ENCODE data around the gene VPS37B.
A peak's percentile ranks its signal among the peaks of the same experiment; 100 is the strongest.
"Not testable (repeated sequence)": the region's sequence is repeated elsewhere in the genome, so short reads cannot be mapped to it uniquely, and the experiment has no call there.

Gene VPS37B

GRCh38 chr12:122880155-122880667, 15.7 kb downstream of the VPS37B start:
- H3K27me3 Mint-ChIP-seq (ENCODE audit: low read depth, poor library complexity), result peaks cover 10% of the 10 kb centered on the region
- peak overlapping the region; percentile 14 for H3K4me3 Mint-ChIP-seq
- H3K36me3 Mint-ChIP-seq (ENCODE audit: low read depth), result peaks cover 5% of the 10 kb centered on the region
- no peak for DNase-seq
- peak overlapping the region; percentile 93 for H3K27ac Mint-ChIP-seq
- H3K9me3 Mint-ChIP-seq, result no peaks in the 10 kb centered on the region
- TF ChIP-seq CTCF (IDR thresholded peaks at IDR 0.05), result no peak
- H3K4me1 Mint-ChIP-seq, result peaks cover 63% of the 10 kb centered on the region

DNA sequence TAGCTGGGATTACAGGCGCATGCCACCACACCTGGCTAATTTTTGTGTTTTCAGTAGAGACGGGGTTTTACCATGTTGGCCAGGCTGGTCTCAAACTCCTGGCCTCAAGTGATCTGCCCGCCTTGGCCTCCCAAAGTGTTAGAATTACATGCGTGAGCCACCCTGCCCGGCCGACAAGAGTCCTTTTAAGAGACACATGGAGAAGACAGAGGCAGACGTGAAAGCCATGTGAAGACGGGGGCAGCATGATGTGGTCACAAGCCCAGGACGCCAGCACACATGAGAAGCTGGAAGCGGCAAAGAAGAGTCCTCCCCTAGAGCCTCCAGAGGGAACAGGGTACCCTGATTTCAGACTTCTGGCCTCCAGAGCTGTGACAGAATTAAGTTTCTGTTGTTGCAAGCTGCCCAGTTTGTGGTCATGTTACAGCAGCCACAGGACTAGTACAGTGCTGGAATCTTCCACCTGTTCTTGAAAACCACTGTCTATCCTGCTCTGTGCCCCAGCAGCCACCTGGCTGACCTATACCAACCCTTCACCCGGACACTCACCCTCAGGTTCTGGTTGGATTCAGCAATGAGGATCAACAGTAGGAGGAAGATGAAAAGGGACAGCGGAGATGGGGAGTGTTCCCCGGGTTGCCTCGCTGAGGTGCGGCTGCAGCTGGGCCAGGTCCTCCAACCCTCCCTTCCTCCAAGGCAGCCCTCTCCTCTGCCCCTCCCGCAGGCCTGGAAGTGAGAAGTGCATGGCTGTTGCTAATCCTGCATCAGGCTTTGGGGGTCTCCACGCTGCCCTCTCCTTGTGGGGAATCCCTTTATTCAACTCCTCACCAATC, 16.9 kb downstream of the VPS37B start:
- peaks cover 5% of the 10 kb centered on the region for H3K36me3 Mint-ChIP-seq (ENCODE audit: low read depth)
- no peak overlapping the region for H3K4me3 Mint-ChIP-seq
- no peak for DNase-seq
- peaks cover 17% of the 10 kb centered on the region for H3K27me3 Mint-ChIP-seq (ENCODE audit: low read depth, poor library complexity)
- H3K9me3 Mint-ChIP-seq, result no peaks in the 10 kb centered on the region
- no peak for TF ChIP-seq CTCF (IDR thresholded peaks at IDR 0.05)
- peak overlapping the region; percentile 30 for H3K27ac Mint-ChIP-seq
- H3K4me1 Mint-ChIP-seq, result peaks cover 59% of the 10 kb centered on the region

DNA sequence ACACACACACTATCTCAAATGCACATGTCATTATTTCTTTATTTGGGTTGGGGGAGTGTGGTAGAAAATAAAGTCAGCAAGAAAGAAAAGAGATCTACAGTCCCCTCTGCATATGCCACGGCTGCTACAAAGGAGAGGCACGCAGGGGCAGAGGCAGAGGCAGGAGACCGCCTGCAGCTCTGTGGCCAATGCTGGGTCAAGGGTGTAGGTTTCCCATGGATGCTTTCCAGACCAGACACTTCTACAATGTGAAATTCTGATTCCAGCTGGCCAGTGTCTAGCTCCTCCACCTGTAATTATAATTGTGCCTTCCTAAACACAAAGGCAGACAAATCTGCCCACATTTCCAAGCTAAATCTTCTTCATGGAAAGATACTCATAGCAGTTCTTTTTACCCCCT, 19.2 kb downstream of the VPS37B start:
- no peaks in the 10 kb centered on the region for H3K36me3 Mint-ChIP-seq (ENCODE audit: low read depth)
- no peak overlapping the region for H3K27ac Mint-ChIP-seq
- no peak overlapping the region for H3K4me3 Mint-ChIP-seq
- peaks cover 71% of the 10 kb centered on the region for H3K4me1 Mint-ChIP-seq
- no peak for TF ChIP-seq CTCF (IDR thresholded peaks at IDR 0.05)
- H3K9me3 Mint-ChIP-seq, result no peaks in the 10 kb centered on the region
- DNase-seq, result no peak
- H3K27me3 Mint-ChIP-seq (ENCODE audit: low read depth, poor library complexity), result peaks cover 21% of the 10 kb centered on the region

DNA sequence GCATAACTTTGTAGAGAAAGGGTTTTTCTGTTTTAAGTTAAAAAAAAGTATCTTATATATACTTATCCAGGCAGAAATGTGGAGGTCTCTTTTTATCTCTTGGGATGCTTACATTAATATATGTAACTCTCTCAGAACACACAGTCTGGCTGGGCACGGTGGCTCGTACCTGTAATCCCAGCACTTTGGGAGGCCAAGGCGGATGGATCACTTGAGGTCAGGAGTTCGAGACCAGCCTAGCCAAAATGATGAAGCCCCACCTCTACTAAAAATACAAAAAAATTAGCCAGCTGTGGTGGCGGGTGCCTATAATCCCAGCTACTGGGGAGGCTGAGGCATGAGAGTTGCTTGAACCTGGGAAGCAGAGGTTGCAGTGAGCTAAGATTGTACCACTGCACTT, 19.6 kb downstream of the VPS37B start:
- DNase-seq; H3K27ac Mint-ChIP-seq; H3K9me3 Mint-ChIP-seq; H3K4me3 Mint-ChIP-seq; H3K36me3 Mint-ChIP-seq (ENCODE audit: low read depth): not testable (repeated sequence)
- H3K4me1 Mint-ChIP-seq, result peaks cover 71% of the 10 kb centered on the region
- H3K27me3 Mint-ChIP-seq (ENCODE audit: low read depth, poor library complexity), result peaks cover 21% of the 10 kb centered on the region

GRCh38 chr12:122875590-122876220, 20.2 kb downstream of the VPS37B start:
- H3K4me3 Mint-ChIP-seq, result no peak overlapping the region
- TF ChIP-seq CTCF (IDR thresholded peaks at IDR 0.05), result no peak
- no peak for DNase-seq
- peaks cover 21% of the 10 kb centered on the region for H3K27me3 Mint-ChIP-seq (ENCODE audit: low read depth, poor library complexity)
- H3K36me3 Mint-ChIP-seq (ENCODE audit: low read depth), result peaks cover 2% of the 10 kb centered on the region
- H3K27ac Mint-ChIP-seq, result no peak overlapping the region
- peaks cover 71% of the 10 kb centered on the region for H3K4me1 Mint-ChIP-seq
- no peaks in the 10 kb centered on the region for H3K9me3 Mint-ChIP-seq

DNA sequence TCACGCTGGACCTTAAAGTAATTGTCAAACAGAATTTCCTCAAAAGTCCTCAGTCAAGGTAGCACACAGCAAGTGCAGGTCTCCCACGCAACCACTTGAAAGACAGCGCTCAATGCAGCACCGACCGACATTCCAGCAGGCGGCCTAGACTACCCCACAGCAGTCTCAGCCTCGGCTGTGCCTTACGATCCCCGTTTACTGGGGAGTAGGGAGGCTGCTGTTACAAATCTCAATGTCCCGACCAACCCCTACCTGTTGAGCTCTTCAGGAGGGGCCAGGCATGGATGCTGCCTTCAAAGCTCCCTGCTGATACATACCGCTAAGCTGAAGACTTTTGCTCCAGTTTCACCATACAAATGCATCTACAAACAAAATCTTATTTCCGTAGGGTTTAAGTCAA, 21.8 kb downstream of the VPS37B start:
- Mint-ChIP-seq H3K4me3 (no peak overlapping the region), H3K36me3 (ENCODE audit: low read depth) (peaks cover 19% of the 10 kb centered on the region), H3K4me1 (peaks cover 55% of the 10 kb centered on the region), H3K9me3 (no peaks in the 10 kb centered on the region), H3K27ac (no peak overlapping the region), H3K27me3 (ENCODE audit: low read depth, poor library complexity) (peaks cover 21% of the 10 kb centered on the region)
- no peak for DNase-seq
- TF ChIP-seq CTCF (IDR thresholded peaks at IDR 0.05), result no peak
